Neutrophil (primary cell): ENCODE results near the gene NT5C3A.

Experiments
- H3K27ac ChIP-seq: fragments of 200-600 bp; sonication (generic); 2 replicates; pipeline ENCODE4 v1.5.1; 2016; ENCODE audit warnings: mild to moderate bottlenecking, moderate library complexity
- H3K27me3 ChIP-seq: fragments of 200-600 bp; sonication (generic); 2 replicates; pipeline ENCODE4 v1.6.0; 2016; ENCODE audit warnings: mild to moderate bottlenecking
- H3K36me3 ChIP-seq: fragments of 200-600 bp; sonication (generic); 2 replicates; pipeline ENCODE4 v1.5.1; 2017
- H3K4me1 ChIP-seq, 2 experiments: fragments of 200-600 bp in 1 of 2; sonication (generic) in 1 of 2; 1 replicate in 1 of 2; 2 replicates in 1 of 2; pipeline versions ENCODE4 v1.5.1 to v1.6.1; 2013 to 2016; ENCODE audit warnings: low read depth in 1 of 2, low read length in 1 of 2, mild to moderate bottlenecking in 1 of 2, moderate library complexity in 1 of 2; ENCODE audit not compliant: control insufficient read depth in 1 of 2, insufficient read depth in 1 of 2
- H3K4me3 ChIP-seq, 2 experiments: fragments of 200-600 bp in 1 of 2; sonication (generic) in 1 of 2; 1 replicate in 1 of 2; 2 replicates in 1 of 2; pipeline ENCODE4 v1.5.1; 2013 to 2016; ENCODE audit warnings: low read depth in 1 of 2, low read length in 1 of 2, mild to moderate bottlenecking in 1 of 2, moderate library complexity in 1 of 2
- H3K9me3 ChIP-seq: fragments of 200-600 bp; sonication (generic); 2 replicates; pipeline ENCODE4 v1.5.1; 2016
- TF ChIP-seq, protein P1 (sequence below): fragments of 200-600 bp; sonication (generic); IDR thresholded peaks from 2 replicates; pipeline ENCODE4 v1.5.1; 2016; ENCODE audit warnings: antibody characterized with exemption

Gene NT5C3A

GRCh38 chr7:33062023-33062781 lies at the start of gene NT5C3A:
NT5C3A (minus strand) TSS chr7:33062776; CDS start chr7:33062705, 71 bp downstream.
- Histone ChIP-seq H3K4me1 (peaks cover 30 to 40% of the 10 kb centered on the region in 2 experiments), H3K4me3 (peak within 1 kb of the TSS; percentile 95 to 96), H3K9me3 (no peaks in the 10 kb centered on the region), H3K27me3 (no peaks in the 10 kb centered on the region), H3K36me3 (no peaks in the 10 kb centered on the region), H3K27ac (peak within 1 kb of the TSS; percentile 93)
- TF ChIP-seq, protein P1, sequence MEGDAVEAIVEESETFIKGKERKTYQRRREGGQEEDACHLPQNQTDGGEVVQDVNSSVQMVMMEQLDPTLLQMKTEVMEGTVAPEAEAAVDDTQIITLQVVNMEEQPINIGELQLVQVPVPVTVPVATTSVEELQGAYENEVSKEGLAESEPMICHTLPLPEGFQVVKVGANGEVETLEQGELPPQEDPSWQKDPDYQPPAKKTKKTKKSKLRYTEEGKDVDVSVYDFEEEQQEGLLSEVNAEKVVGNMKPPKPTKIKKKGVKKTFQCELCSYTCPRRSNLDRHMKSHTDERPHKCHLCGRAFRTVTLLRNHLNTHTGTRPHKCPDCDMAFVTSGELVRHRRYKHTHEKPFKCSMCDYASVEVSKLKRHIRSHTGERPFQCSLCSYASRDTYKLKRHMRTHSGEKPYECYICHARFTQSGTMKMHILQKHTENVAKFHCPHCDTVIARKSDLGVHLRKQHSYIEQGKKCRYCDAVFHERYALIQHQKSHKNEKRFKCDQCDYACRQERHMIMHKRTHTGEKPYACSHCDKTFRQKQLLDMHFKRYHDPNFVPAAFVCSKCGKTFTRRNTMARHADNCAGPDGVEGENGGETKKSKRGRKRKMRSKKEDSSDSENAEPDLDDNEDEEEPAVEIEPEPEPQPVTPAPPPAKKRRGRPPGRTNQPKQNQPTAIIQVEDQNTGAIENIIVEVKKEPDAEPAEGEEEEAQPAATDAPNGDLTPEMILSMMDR: peak; percentile 41

- Histone ChIP-seq H3K9me3 (no peaks in the 10 kb centered on the region), H3K4me3 (no peak overlapping the region), H3K27ac (no peak overlapping the region), H3K27me3 (peaks cover 53% of the 10 kb centered on the region), H3K4me1 (peaks cover 22 to 26% of the 10 kb centered on the region in 2 experiments), H3K36me3 (no peaks in the 10 kb centered on the region)
- TF ChIP-seq, protein P1: no peak
These were observed 49.0 kb upstream of the NT5C3A start for GRCh38 chr7:33111614-33112013.

GRCh38 chr7:33109758-33110238 lies 47.2 kb upstream of the NT5C3A start:
- Histone ChIP-seq H3K27ac (no peak overlapping the region), H3K4me3 (peak overlapping the region; percentile 73 to 76), H3K4me1 (peaks cover 22 to 26% of the 10 kb centered on the region in 2 experiments), H3K27me3 (peaks cover 43% of the 10 kb centered on the region), H3K36me3 (no peaks in the 10 kb centered on the region), H3K9me3 (no peaks in the 10 kb centered on the region)
- TF ChIP-seq, protein P1: no peak

DNA sequence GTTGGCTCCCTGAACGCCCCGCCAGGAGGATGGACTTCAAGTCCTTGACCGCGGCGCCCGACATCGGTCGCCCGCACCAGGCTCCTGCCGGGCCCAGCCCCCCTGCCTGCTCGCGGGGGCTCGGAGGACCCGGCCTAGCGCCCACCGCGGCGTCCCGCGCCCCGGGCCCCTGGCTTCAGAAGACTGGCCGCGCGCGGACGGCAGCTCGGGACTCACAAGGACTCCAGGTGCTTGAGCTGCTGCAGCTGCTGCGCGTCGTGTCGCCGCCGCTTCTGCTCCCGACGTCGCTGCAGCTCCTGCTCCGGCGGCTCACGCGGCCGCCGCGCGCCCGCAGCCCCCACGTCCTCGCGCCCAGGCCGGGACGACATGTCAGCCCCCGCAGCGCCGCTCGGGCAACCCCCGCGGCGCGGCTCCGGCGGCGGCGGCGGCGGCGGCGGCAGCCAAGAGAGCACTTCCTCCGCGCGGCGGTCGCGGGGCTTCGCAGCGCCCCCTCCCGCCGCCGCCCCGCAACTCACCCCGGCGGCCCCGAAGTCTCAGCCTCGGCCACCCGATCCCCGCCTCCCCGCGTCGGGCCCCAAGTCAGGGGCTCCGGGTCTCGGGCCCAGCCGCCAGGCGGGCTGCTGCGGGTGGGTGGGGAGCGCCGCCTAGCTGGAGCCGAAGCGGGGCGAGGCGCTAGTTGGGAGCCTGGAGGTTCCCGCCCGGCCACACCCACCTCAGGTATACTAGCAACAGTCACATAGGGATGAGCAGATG lies 46.6 kb upstream of the NT5C3A start, which contains the start of gene RP9:
Gene RP9 (minus strand): TSS at position 400 of the 753 bp plus-strand sequence. CDS start 32 bp downstream, at position 368.
- Histone ChIP-seq H3K36me3 (no peaks in the 10 kb centered on the region), H3K27ac (peak within 1 kb of the TSS; percentile 58), H3K9me3 (no peaks in the 10 kb centered on the region), H3K4me1 (peaks cover 22 to 26% of the 10 kb centered on the region in 2 experiments), H3K4me3 (peak within 1 kb of the TSS; percentile 73 to 76), H3K27me3 (peaks cover 43% of the 10 kb centered on the region)
- TF ChIP-seq, protein P1: peak; percentile 81

GRCh38 chr7:33108554-33109004 lies 46.0 kb upstream of the NT5C3A start:
- Histone ChIP-seq H3K9me3 (no peaks in the 10 kb centered on the region), H3K36me3 (no peaks in the 10 kb centered on the region), H3K27me3 (peaks cover 41% of the 10 kb centered on the region), H3K4me1 (peaks cover 22 to 26% of the 10 kb centered on the region in 2 experiments), H3K4me3 (peak overlapping the region; percentile 73 to 76), H3K27ac (peak overlapping the region; percentile 58)
- TF ChIP-seq, protein P1: no peak
